HFF-Myc (cell line): ENCODE results near the gene LSM14A.
"Not testable (repeated sequence)": the region's sequence is repeated elsewhere in the genome, so short reads cannot be mapped to it uniquely, and the experiment has no call there.

ENCODE experiments used
- DNase-seq: peaks from one replicate; pipeline ENCODE4 v3.0.0-alpha.2; 2011; ENCODE audit warnings: low read depth; ENCODE audit errors: extremely low read depth
- H3K4me3 ChIP-seq: replicated peaks from 2 replicates; pipeline ENCODE4 v1.5.1; 2011; ENCODE audit warnings: low read depth, mild to moderate bottlenecking, control low read depth, low read length
- CTCF ChIP-seq: IDR thresholded peaks from 2 replicates; pipeline ENCODE4 v1.5.1; 2012; ENCODE audit warnings: mild to moderate bottlenecking, low read depth, low read length, control low read depth; ENCODE audit errors: missing control alignments

LSM14A gene

DNA sequence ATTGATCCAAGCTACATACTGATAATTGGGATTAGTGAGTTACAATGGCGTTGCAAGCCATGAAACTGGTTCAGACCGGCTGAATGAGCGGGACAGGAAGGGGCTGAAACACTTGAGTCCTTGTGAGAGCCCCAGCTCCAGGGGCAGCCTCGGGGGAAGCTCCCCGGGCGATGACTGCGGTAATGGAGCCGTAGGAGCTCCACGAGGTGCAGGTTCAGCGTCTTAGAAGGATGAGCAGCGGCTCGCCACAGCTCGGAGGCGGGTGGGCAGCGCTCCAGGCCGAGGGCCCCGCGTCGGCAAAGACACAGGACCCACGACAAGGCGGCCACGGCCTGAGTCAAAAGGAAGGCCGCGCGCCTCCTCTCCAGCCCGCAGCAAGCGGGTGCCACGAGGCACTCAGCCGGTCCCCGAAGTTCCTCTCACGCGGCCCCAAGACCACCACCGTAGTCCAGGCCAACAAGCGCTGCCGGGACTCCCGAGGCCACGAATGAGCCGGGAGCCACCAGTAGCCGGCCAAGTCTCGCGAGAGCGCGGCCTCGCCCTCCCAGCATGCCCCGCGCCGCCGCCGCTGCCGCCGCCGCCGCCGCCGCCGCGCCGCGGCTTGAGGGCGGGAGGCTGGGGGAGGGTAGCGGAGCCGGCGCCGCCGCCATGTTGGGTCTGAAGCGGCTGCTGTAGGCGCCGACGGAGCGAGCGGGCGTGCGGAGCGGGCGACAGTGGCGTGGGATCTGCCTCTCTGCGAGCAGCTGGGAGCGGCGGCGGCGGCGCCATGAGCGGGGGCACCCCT lies at the start of gene LSM14A:
TSS of gene LSM14A (plus strand) at position 628 of the 784 bp plus-strand sequence. CDS start at position 767, 139 bp downstream.
- H3K4me3 ChIP-seq, result peak within 1 kb of the TSS; percentile 74
- TF ChIP-seq CTCF, result no peak
- DNase-seq, result no peak

DNA sequence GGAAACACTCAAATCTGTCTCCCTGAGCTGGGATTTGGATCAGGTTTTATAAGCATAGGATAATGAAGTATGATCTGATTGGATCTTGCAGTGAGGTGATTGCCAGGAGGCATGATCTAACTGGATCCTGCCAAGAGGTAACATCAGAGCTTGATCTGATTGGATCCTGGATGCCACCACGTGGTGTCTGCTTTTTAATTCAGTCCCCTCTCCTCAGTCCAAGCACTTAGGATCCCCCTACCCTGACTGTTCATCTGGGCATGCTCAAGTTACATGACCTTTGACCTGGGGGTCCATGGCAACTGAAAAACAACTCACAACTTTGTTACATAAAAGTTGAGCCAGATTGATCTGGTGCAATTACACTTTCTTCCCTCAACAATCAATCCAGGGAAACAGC lies 47.5 kb upstream of the LSM14A start:
- TF ChIP-seq CTCF, result no peak
- DNase-seq, result no peak

GRCh38 chr19:34126966-34127365 lies 45.3 kb upstream of the LSM14A start:
- no peak for DNase-seq
- no peak for TF ChIP-seq CTCF
- H3K4me3 ChIP-seq, result no peak overlapping the region

More for the DNA sequence above, 47.5 kb upstream of the LSM14A start:
- H3K4me3 ChIP-seq, result no peak overlapping the region

GRCh38 chr19:34127684-34128189 lies 44.6 kb upstream of the LSM14A start:
- no peak overlapping the region for H3K4me3 ChIP-seq
- TF ChIP-seq CTCF, result no peak
- DNase-seq, result no peak

- no peak for TF ChIP-seq CTCF
- no peak for DNase-seq
Measured at GRCh38 chr19:34128558-34129250, 43.6 kb upstream of the LSM14A start.

DNA sequence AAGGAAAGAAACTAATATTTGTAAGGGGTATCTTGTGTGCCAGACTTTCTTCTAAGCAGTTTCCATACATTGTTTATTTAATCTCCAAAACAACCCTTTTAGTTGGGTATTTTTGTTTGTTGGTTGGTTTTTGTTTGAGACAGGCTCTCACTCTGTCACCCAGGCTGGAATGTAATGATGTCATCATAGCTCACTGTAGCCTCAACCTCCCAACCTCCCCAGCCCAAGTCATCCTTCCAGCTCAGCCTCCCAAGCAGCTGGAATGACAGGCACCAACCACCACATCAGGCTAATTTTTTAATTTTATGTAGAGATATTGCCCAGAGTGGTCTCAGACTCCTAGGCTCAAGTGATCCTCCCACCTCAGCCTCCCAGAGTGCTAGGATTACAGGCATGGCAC lies 41.2 kb upstream of the LSM14A start:
- no peak overlapping the region for H3K4me3 ChIP-seq
- TF ChIP-seq CTCF, result no peak
- no peak for DNase-seq

More at GRCh38 chr19:34128558-34129250, 43.6 kb upstream of the LSM14A start:
- no peak overlapping the region for H3K4me3 ChIP-seq

DNA sequence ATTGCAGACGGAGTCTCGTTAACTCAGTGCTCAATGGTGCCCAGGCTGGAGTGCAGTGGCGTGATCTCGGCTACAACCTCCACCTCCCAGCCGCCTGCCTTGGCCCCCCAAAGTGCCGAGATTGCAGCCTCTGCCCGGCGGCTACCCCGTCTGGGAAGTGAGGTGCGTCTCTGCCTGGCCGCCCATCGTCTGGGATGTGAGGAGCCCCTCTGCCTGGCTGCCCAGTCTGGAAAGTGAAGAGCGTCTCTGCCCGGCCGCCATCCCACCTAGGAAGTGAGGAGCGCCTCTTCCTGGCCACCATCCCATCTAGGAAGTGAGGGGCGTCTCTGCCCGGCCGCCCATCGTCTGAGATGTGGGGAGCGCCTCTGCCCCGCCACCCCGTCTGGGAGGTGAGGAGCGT lies 40.2 kb upstream of the LSM14A start:
- DNase-seq, H3K4me3 ChIP-seq: not testable (repeated sequence)

DNA sequence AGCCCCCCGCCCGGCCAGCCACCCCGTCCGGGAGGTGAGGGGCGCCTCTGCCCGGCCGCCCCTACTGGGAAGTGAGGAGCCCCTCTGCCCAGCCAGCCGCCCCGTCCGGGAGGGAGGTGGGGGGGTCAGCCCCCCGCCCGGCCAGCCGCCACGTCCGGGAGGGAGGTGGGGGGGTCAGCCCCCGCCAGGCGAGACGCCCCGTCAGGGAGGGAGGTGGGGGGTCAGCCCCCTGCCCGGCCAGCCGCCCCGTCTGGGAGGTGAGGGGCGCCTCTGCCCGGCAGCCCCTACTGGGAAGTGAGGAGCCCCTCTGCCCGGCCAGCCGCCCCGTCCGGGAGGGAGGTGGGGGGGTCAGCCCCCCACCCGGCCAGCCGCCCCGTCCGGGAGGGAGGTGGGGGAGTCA lies 39.6 kb upstream of the LSM14A start:
- not testable (repeated sequence) for DNase-seq

More for the DNA sequence above, 39.6 kb upstream of the LSM14A start:
- not testable (repeated sequence) for H3K4me3 ChIP-seq
